Measurements from ENCODE around the gene MYO1D.
A peak's percentile ranks its signal among the peaks of the same experiment; 100 is the strongest.

Gene MYO1D

GRCh38 chr17:32488604-32489180 lies 388.2 kb downstream of the MYO1D start:
- H3K4me1 ChIP-seq = peaks cover 3% of the 10 kb centered on the region
- no peak for TF ChIP-seq CTCF (IDR thresholded peaks at IDR 0.05; ENCODE audit: low read depth, low read length)
- no peaks in the 10 kb centered on the region for H3K9me3 ChIP-seq
- peaks cover 4% of the 10 kb centered on the region for H3K36me3 ChIP-seq
- H3K4me3 ChIP-seq (ENCODE audit: low read depth, low read length) = no peak overlapping the region; the same call in 1 of the 2 replicates
- H3K27me3 ChIP-seq = no peaks in the 10 kb centered on the region
- no peak for DNase-seq

GRCh38 chr17:32488177-32488542 lies 388.8 kb downstream of the MYO1D start:
- TF ChIP-seq CTCF (IDR thresholded peaks at IDR 0.05; ENCODE audit: low read depth, low read length) = no peak

GRCh38 chr17:32487473-32488176 lies 389.3 kb downstream of the MYO1D start:
- Histone ChIP-seq H3K4me3 (ENCODE audit: low read depth, low read length) (peak overlapping the region; percentile 66), H3K36me3 (peaks cover 4% of the 10 kb centered on the region), H3K9me3 (no peaks in the 10 kb centered on the region), H3K27me3 (no peaks in the 10 kb centered on the region), H3K4me1 (peaks cover 8% of the 10 kb centered on the region)
- DNase-seq = peak; percentile 18
- TF ChIP-seq CTCF (IDR thresholded peaks at IDR 0.05; ENCODE audit: low read depth, low read length) = no peak

More at GRCh38 chr17:32488177-32488542, 388.8 kb downstream of the MYO1D start:
- no peaks in the 10 kb centered on the region for H3K9me3 ChIP-seq
- H3K27me3 ChIP-seq = no peaks in the 10 kb centered on the region
- peaks cover 4% of the 10 kb centered on the region for H3K36me3 ChIP-seq
- no peak overlapping the region; the same call in 1 of the 2 replicates for H3K4me3 ChIP-seq (ENCODE audit: low read depth, low read length)
- no peak for DNase-seq
- peaks cover 8% of the 10 kb centered on the region for H3K4me1 ChIP-seq

- Histone ChIP-seq H3K9me3 (no peaks in the 10 kb centered on the region), H3K4me1 (peaks cover 8% of the 10 kb centered on the region), H3K4me3 (ENCODE audit: low read depth, low read length) (peak within 1 kb of the TSS; percentile 66), H3K36me3 (peaks cover 4% of the 10 kb centered on the region), H3K27me3 (no peaks in the 10 kb centered on the region)
- no peak for TF ChIP-seq CTCF (IDR thresholded peaks at IDR 0.05; ENCODE audit: low read depth, low read length)
- peak; percentile 70 for DNase-seq
Observed at GRCh38 chr17:32486701-32487472, 390.0 kb downstream of the MYO1D start, which contains the start of gene CDK5R1. CDK5R1 (plus strand) TSS chr17:32486993; CDS start chr17:32487621, 628 bp downstream.

- Histone ChIP-seq H3K27me3 (no peaks in the 10 kb centered on the region), H3K9me3 (no peaks in the 10 kb centered on the region), H3K4me3 (ENCODE audit: low read depth, low read length) (peak overlapping the region; percentile 36; the same call in 1 of the 2 replicates), H3K4me1 (peaks cover 8% of the 10 kb centered on the region), H3K36me3 (peaks cover 4% of the 10 kb centered on the region)
- peak; percentile 73 for DNase-seq
- TF ChIP-seq CTCF (IDR thresholded peaks at IDR 0.05; ENCODE audit: low read depth, low read length) = no peak
Observed at GRCh38 chr17:32486111-32486700, 390.7 kb downstream of the MYO1D start.
